ENCODE results near the gene NTF3. TPM values are rescaled to one million over a fixed set of nuclear protein-coding genes. Genes with fewer than 3 reads are reported as not detected.

The NTF3 gene
- total RNA-seq, 1 donor from 2014 or later: 13.0 TPM

DNA sequence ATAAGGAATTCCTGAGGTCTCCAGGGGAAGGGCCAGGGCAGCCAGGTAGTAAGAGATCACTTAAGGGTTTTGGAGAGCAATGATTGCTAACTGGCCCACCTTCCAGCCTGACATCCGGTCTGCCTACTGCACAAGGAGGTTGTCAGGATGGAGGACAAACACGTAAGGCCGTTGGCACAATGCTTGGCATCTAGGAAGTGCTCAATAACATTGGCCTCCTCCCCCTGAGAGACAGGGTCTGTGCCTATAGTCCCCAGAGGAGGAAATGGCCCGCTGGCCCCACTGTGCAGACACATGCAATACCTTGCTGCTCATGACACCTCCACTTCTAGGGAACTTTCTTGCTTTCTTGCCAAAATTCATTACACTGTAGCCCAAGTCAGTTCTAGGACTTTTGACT lies 73.2 kb downstream of the NTF3 start:
- Mint-ChIP-seq H3K4me1 (ENCODE audit: unreplicated experiment) (peaks cover 6% of the 10 kb centered on the region), H3K4me3 (no peak overlapping the region), H3K36me3 (peaks cover 9% of the 10 kb centered on the region), H3K27ac (no peak overlapping the region), H3K27me3 (peaks cover 48% of the 10 kb centered on the region), H3K9me3 (peaks cover 3% of the 10 kb centered on the region)
- DNase-seq (ENCODE audit: extremely low spot score, unreplicated experiment): peak; percentile 18
- no peak for TF ChIP-seq CTCF (conservative IDR thresholded peaks at IDR 0.05)

DNA sequence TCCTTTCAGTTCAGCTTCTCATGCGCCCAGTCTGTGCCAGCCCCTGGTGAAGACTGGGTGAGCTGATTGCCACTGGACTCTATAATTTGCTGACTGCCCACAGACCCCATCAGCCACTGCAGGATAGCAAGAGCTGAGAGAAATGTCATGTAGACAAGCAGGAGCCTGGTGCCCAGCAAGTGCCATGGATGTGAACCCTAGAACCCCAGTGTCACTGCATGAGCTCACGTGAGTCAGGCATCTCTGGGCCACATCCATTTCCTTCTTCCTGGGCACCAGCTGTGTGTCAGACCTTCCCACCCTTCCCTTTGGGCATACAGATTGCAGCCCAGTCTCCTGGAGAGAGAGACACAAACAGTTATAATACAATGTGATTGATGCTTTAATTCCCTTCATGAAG lies 73.8 kb downstream of the NTF3 start:
- TF ChIP-seq CTCF (conservative IDR thresholded peaks at IDR 0.05): no peak
- Mint-ChIP-seq H3K4me3 (no peak overlapping the region), H3K36me3 (peaks cover 12% of the 10 kb centered on the region), H3K9me3 (no peaks in the 10 kb centered on the region), H3K27ac (no peak overlapping the region), H3K4me1 (ENCODE audit: unreplicated experiment) (peaks cover 6% of the 10 kb centered on the region), H3K27me3 (peaks cover 51% of the 10 kb centered on the region)
- peak; percentile 49 for DNase-seq (ENCODE audit: extremely low spot score, unreplicated experiment)

DNA sequence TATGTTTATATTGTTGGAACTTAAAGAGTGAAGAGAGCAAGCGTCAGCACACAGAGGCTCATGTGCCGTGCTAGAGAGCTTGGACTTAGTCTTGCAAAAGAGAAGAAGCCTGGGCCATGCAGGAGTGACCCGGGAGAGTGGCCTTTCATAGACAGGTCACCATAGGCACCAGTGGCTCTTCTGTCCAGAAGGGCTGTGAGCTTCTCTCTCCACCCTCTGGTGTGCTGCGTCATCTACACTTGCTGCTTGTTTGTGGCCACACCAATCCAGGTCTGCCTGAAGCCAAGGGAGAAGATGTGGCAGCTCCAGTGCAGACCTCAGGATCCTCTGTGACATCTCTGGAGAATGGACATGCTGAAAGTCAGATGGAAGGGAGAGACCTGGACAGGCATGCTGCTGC lies 74.4 kb downstream of the NTF3 start:
- H3K27ac Mint-ChIP-seq: no peak overlapping the region
- TF ChIP-seq CTCF (conservative IDR thresholded peaks at IDR 0.05): no peak
- H3K9me3 Mint-ChIP-seq: no peaks in the 10 kb centered on the region
- H3K4me3 Mint-ChIP-seq: no peak overlapping the region
- DNase-seq (ENCODE audit: extremely low spot score, unreplicated experiment): no peak
- peaks cover 51% of the 10 kb centered on the region for H3K27me3 Mint-ChIP-seq
- peaks cover 6% of the 10 kb centered on the region for H3K4me1 Mint-ChIP-seq (ENCODE audit: unreplicated experiment)
- peaks cover 14% of the 10 kb centered on the region for H3K36me3 Mint-ChIP-seq

GRCh38 chr12:5506821-5507231 lies 74.9 kb downstream of the NTF3 start:
- no peak overlapping the region for H3K27ac Mint-ChIP-seq
- H3K36me3 Mint-ChIP-seq: peaks cover 16% of the 10 kb centered on the region
- no peaks in the 10 kb centered on the region for H3K9me3 Mint-ChIP-seq
- DNase-seq (ENCODE audit: extremely low spot score, unreplicated experiment): no peak
- peaks cover 6% of the 10 kb centered on the region for H3K4me1 Mint-ChIP-seq (ENCODE audit: unreplicated experiment)
- TF ChIP-seq CTCF (conservative IDR thresholded peaks at IDR 0.05): no peak
- peaks cover 52% of the 10 kb centered on the region for H3K27me3 Mint-ChIP-seq
- H3K4me3 Mint-ChIP-seq: no peak overlapping the region

- TF ChIP-seq CTCF (conservative IDR thresholded peaks at IDR 0.05): no peak
- DNase-seq (ENCODE audit: extremely low spot score, unreplicated experiment): no peak
- Mint-ChIP-seq H3K27ac (no peak overlapping the region), H3K9me3 (no peaks in the 10 kb centered on the region), H3K27me3 (peaks cover 56% of the 10 kb centered on the region), H3K4me1 (ENCODE audit: unreplicated experiment) (peaks cover 6% of the 10 kb centered on the region), H3K4me3 (no peak overlapping the region), H3K36me3 (peaks cover 16% of the 10 kb centered on the region)
Measured at GRCh38 chr12:5507401-5507935, 75.6 kb downstream of the NTF3 start.

DNA sequence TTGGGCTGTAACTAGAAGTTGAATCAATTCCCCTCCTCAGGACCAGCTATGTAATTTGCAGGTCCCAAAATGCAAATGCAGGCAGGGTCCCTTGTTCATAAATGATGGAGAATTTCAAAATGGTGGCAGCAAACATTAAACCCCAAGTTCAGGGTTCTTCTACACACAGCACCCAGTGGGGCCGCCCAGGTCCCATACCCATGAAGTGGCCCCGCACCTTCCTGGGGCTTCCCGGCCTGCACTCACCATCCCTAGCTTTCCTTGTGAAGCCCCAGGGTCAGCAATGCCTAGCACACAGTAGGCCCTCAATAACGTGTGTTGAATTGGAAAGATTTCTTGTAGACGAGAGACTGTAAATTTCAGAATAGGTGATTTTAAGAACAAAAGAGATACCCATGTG lies 76.0 kb downstream of the NTF3 start:
- H3K4me3 Mint-ChIP-seq: no peak overlapping the region
- peaks cover 13% of the 10 kb centered on the region for H3K36me3 Mint-ChIP-seq
- TF ChIP-seq CTCF (conservative IDR thresholded peaks at IDR 0.05): no peak
- H3K27me3 Mint-ChIP-seq: peaks cover 58% of the 10 kb centered on the region
- peak overlapping the region; percentile 13 for H3K27ac Mint-ChIP-seq
- no peaks in the 10 kb centered on the region for H3K9me3 Mint-ChIP-seq
- peaks cover 9% of the 10 kb centered on the region for H3K4me1 Mint-ChIP-seq (ENCODE audit: unreplicated experiment)
- no peak for DNase-seq (ENCODE audit: extremely low spot score, unreplicated experiment)

All from type B pancreatic cell (in vitro differentiated cells).